Mammary epithelial cell (primary cell): ENCODE measurements around the gene ZNF398.

Experiments
- CTCF ChIP-seq, 2 donors: IDR thresholded peaks in 1 of 2; conservative IDR thresholded peaks in 1 of 2; 2 replicates each; pipeline ENCODE4 v1.5.1; 2011 to 2012; ENCODE audit warnings: inconsistent platforms in 2 of 2, low read length in 2 of 2, mild to moderate bottlenecking in 2 of 2, control low read depth in 1 of 2, low read depth in 1 of 2; ENCODE audit not compliant: insufficient read depth in 1 of 2; ENCODE audit errors: extremely low read depth in 1 of 2
- EZH2 ChIP-seq: IDR thresholded peaks from 2 replicates; pipeline ENCODE4 v1.6.1; 2012; ENCODE audit warnings: low read length, inconsistent platforms, borderline replicate concordance

GRCh38 chr7:149126662-149127266, 20.5 kb upstream of the ZNF398 start:
- TF ChIP-seq EZH2 (no peak), CTCF (conservative IDR thresholded peaks at IDR 0.05 in 1 of 2, IDR thresholded peaks at IDR 0.05 in 1 of 2; ENCODE audit: extremely low read depth in 1 of 2, insufficient read depth in 1 of 2, low read depth in 1 of 2, low read length in 2 of 2) (no peak)
